Lower lobe of right lung (tissue), 2 donors: ENCODE measurements around the gene SLC35F2. TPM values are rescaled to one million over a fixed set of nuclear protein-coding genes. Genes with fewer than 3 reads are reported as not detected.
A peak's percentile ranks its signal among the peaks of the same experiment; 100 is the strongest.
"Not testable (repeated sequence)": the region's sequence is repeated elsewhere in the genome, so short reads cannot be mapped to it uniquely, and the experiment has no call there.

Experiments used
- ATAC-seq, 2 donors: fragments of 200-7000 bp; cut with Tn5 transposase; one replicate each; pipeline ENCODE4 v1.9.1; 2020 to 2022; ENCODE audit warnings: mild to moderate bottlenecking in 2 of 2, moderate library complexity in 2 of 2
- DNase-seq: peaks from one replicate; pipeline ENCODE4 v3.0.0-alpha.2; 2020
- H3K27ac ChIP-seq: fragments of 200-600 bp; one replicate; pipeline ENCODE4 v1.8.0; 2022
- H3K27me3 ChIP-seq: fragments of 200-600 bp; one replicate; pipeline ENCODE4 v1.8.0; 2022; ENCODE audit warnings: low read depth
- H3K36me3 ChIP-seq: fragments of 200-600 bp; one replicate; pipeline ENCODE4 v1.8.0; 2022; ENCODE audit warnings: mild to moderate bottlenecking
- H3K4me1 ChIP-seq: fragments of 200-600 bp; one replicate; pipeline ENCODE4 v1.8.0; 2022
- H3K4me3 ChIP-seq: fragments of 200-600 bp; one replicate; pipeline ENCODE4 v1.8.0; 2022; ENCODE audit warnings: mild to moderate bottlenecking
- H3K9me3 ChIP-seq: fragments of 200-600 bp; one replicate; pipeline ENCODE4 v1.8.0; 2022
- intact Hi-C: fragments of 100-400 bp; cut with DNase I; formaldehyde crosslinking; loops from one replicate; pipeline ENCODE4 v1.11.0; 2022
- total RNA-seq: library from RNA; stranded (reverse); fragmentation: NEBNext Ultra II Directional; extraction: Animal tissue kit (Norgen Biotek cat#: 25700); gene quantifications from one replicate; pipeline ENCODE4 v1.2.1, GENCODE V29; 2021
- TF ChIP-seq, protein P1 (sequence below): fragments of 200-600 bp; IDR thresholded peaks from one replicate; pipeline ENCODE4 v1.8.0; 2022; ENCODE audit warnings: antibody characterized with exemption, mild to moderate bottlenecking
- donor health status: DM: no; HTN: yes; CAD: no; lungs with severe emphysema.

SLC35F2 gene
- total RNA-seq, 1 donor from 2014 or later: 3.9 TPM

DNA sequence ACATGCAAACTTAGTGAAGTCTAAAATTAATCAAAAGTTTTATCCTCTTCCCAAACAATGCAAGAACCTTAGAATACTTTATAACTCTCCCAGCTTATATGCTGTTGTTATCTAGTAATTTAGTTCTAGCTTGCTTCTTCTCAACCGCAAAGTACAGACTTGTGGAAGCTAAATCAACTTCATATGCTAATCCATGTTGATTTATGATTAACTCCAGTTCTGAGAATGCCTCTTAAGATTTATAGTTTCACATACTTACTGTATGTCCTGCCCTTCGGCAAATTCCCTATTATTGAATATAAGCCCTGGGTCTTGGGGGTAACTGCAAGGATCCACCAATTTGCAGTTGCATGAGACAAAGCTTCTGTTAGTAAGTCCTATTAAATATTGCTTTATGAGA is 17.6 kb upstream of the SLC35F2 start:
- TF ChIP-seq, protein P1, sequence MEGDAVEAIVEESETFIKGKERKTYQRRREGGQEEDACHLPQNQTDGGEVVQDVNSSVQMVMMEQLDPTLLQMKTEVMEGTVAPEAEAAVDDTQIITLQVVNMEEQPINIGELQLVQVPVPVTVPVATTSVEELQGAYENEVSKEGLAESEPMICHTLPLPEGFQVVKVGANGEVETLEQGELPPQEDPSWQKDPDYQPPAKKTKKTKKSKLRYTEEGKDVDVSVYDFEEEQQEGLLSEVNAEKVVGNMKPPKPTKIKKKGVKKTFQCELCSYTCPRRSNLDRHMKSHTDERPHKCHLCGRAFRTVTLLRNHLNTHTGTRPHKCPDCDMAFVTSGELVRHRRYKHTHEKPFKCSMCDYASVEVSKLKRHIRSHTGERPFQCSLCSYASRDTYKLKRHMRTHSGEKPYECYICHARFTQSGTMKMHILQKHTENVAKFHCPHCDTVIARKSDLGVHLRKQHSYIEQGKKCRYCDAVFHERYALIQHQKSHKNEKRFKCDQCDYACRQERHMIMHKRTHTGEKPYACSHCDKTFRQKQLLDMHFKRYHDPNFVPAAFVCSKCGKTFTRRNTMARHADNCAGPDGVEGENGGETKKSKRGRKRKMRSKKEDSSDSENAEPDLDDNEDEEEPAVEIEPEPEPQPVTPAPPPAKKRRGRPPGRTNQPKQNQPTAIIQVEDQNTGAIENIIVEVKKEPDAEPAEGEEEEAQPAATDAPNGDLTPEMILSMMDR: no peak
- no peaks in the 10 kb centered on the region for H3K36me3 ChIP-seq
- DNase-seq: no peak

DNA sequence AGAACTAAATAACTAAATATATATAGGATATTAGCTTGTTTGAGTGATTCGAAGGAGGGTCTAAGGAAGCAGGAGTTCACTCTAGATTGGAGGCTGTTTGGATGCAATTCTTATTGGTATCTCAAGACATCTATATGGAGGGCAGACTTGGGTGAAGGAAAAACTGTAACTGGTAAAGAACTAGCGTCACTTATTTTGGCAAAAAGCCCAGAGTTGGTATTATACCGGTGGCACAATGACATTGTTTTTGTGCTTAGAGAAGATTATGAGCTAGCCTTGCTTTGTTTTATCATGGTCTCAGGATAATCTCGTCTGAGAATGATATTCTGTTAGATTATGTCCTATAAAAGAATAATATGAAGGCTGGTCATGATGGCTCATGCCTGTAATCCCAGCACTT is 6.0 kb upstream of the SLC35F2 start:
- H3K4me3 ChIP-seq: no peak overlapping the region
- H3K36me3 ChIP-seq: no peaks in the 10 kb centered on the region
- TF ChIP-seq, protein P1: no peak
- DNase-seq (no peak), ATAC-seq (no peak)
- no peaks in the 10 kb centered on the region for H3K9me3 ChIP-seq
- no peaks in the 10 kb centered on the region for H3K27me3 ChIP-seq
- intact Hi-C loops: no loop called here
- H3K4me1 ChIP-seq: peaks cover 5% of the 10 kb centered on the region
- H3K27ac ChIP-seq: no peak overlapping the region

More for the DNA sequence above, 17.6 kb upstream of the SLC35F2 start:
- H3K4me1 ChIP-seq: no peaks in the 10 kb centered on the region
- no peak overlapping the region for H3K4me3 ChIP-seq
- ATAC-seq: no peak
- intact Hi-C loops: no loop called here
- no peaks in the 10 kb centered on the region for H3K27me3 ChIP-seq
- no peaks in the 10 kb centered on the region for H3K9me3 ChIP-seq
- H3K27ac ChIP-seq: no peak overlapping the region

DNA sequence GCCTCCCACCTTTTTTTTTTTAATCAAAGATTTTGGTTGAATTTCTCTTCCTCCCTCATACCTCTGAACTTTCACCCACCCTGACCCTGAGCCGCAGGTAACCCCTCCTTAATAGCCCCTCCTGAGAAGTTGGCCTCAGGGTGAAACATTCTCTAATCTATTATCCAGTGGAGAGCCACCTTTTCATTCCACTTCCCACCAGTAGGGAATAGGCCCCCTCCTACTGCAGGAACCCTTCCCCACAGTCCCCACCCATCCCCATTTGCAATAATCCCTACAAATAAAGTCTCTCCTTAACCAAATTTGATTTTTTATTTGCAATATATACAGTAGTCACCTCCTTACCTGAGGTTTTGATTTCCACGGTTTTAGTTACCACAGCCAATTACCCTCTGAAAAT is 2.1 kb upstream of the SLC35F2 start:
- Histone ChIP-seq H3K27me3 (no peaks in the 10 kb centered on the region), H3K27ac (no peak overlapping the region), H3K36me3 (no peaks in the 10 kb centered on the region), H3K9me3 (no peaks in the 10 kb centered on the region), H3K4me1 (peaks cover 22% of the 10 kb centered on the region), H3K4me3 (no peak overlapping the region)
- intact Hi-C loops: no loop called here
- TF ChIP-seq, protein P1: no peak
- DNase-seq: no peak
- ATAC-seq: no peak

DNA sequence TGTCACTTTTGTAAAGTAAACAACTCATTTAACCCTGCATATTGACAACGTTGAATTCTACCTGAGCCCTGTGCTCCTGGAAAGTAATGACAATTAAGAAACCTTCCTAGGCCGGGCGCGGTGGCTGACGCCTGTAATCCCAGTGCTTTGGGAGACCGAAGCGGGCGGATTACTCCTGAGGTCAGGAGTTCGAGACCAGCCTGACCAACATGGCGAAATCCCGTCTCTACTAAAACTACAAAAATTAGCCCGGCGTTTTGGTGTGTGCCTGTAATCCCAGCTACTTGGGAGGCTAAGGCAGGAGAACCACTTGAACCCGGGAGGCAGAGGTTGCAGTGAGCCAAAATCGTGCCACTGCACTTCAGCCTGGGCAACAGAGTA is 1.6 kb upstream of the SLC35F2 start:
- ATAC-seq, intact Hi-C loops, DNase-seq: not testable (repeated sequence)

DNA sequence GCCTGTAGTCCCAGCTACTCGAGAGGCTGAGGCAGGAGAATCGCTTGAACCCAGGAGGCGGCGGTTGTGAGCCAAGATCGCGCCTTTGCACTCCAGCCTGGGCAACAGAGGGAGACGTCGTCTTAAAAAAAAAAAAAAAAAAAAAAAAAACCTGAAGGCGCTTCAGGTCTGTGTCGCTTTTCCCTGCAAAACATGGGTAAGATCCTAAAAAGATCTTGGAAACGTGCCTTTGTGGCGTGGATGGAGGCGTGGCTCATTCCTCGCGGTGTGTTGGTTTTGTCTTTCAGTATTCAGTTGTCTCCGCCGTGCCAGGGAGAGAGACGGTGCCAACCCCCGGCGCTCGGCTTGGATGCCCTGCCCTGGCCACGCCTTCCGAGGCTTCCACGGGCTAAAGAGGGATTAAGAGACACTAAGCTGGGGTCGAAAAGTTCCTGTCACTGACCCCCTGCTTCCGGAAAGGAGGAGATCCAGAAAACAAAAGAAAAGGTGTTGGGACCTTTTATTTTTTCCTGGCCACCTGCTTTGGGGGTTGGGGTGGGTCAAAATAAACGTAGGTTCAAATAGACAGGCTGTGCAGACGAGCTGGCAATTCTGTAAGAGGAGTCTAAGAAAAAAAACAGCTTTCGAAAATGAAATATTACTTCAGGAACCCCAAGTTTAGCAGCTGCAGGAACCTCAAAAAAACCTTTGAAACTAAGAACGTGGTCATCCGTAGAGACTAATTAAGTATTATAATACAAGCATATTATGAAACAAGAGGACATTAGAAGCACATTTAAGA is 1.1 kb upstream of the SLC35F2 start:
- Histone ChIP-seq H3K27ac (peak overlapping the region; percentile 70), H3K9me3 (no peaks in the 10 kb centered on the region), H3K27me3 (no peaks in the 10 kb centered on the region), H3K4me3 (peak overlapping the region; percentile 81), H3K4me1 (peaks cover 22% of the 10 kb centered on the region), H3K36me3 (no peaks in the 10 kb centered on the region)
- ATAC-seq (peak; percentile 35 to 45), DNase-seq (peak; percentile 57)
- intact Hi-C loops: no loop called here
- TF ChIP-seq, protein P1: no peak

More for the DNA sequence above, 1.6 kb upstream of the SLC35F2 start:
- H3K27ac ChIP-seq, H3K36me3 ChIP-seq, H3K9me3 ChIP-seq, H3K27me3 ChIP-seq: not testable (repeated sequence)
- Histone ChIP-seq H3K4me3 (peak overlapping the region; percentile 81), H3K4me1 (peaks cover 22% of the 10 kb centered on the region)

DNA sequence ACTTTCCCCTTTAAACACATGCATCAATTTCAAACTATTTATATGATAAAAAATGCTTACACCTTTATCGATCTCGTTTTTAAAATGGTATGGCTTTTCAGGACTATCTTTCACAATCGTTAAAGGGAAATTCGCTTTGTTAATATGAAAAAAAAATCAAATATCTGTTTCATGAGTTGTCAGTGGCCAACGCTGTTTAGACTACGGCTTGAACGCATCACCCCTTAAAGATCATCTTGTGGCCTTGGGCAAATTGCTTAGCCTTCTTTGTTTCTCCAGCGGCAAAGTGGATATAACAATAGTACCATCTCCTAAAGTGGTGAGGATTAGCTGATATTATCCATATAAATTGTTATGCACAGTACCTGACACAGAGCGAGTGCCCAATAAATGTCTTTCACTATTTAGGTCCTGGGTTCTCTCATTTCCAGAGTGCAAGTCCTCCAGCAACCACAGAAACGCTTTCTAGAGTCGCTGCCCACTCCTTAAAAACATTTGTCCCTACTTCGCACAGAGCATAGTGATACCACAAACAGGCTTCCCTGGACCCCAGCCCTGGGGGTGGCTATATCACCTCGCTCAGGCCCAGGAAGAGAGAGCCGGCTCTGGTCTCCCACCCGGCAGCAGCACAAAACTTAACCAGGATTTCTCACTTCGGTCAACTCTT is 904 bp downstream of the SLC35F2 start:
- intact Hi-C loops: no loop called here
- no peak for ATAC-seq
- no peak for DNase-seq
- Histone ChIP-seq H3K9me3 (no peaks in the 10 kb centered on the region), H3K36me3 (no peaks in the 10 kb centered on the region), H3K4me3 (peak overlapping the region; percentile 81), H3K4me1 (peaks cover 22% of the 10 kb centered on the region), H3K27me3 (no peaks in the 10 kb centered on the region), H3K27ac (peak overlapping the region; percentile 70)
- TF ChIP-seq, protein P1: no peak
